Esophagus muscularis mucosa (tissue), 4 donors: ENCODE results near the gene GINS1. TPM values are rescaled to one million over a fixed set of nuclear protein-coding genes. Genes with fewer than 3 reads are reported as not detected.

Experiments used
- DNase-seq: peaks from one replicate; pipeline ENCODE4 v3.0.0-alpha.2; 2017; ENCODE audit errors: extremely low spot score
- H3K27ac ChIP-seq, 4 donors: fragments of 200-600 bp; sonication (generic); replicated peaks in 1 of 4; 1 replicate in 3 of 4; 2 replicates in 1 of 4; pipeline ENCODE4 v1.5.1; 2016 to 2019; ENCODE audit warnings: mild to moderate bottlenecking in 1 of 4
- H3K27me3 ChIP-seq, 4 donors: fragments of 200-600 bp; sonication (generic); one replicate each; pipeline versions ENCODE4 v1.5.1 to v1.6.0; 2016 to 2019
- H3K36me3 ChIP-seq, 4 donors: fragments of 200-600 bp; sonication (generic); one replicate each; pipeline ENCODE4 v1.5.1; 2016 to 2019
- H3K4me1 ChIP-seq, 4 donors: fragments of 200-600 bp; sonication (generic); one replicate each; pipeline ENCODE4 v1.5.1; 2016 to 2019
- H3K4me3 ChIP-seq, 4 donors: fragments of 200-600 bp; sonication (generic); 1 replicate in 2 of 4; 2 replicates in 2 of 4; pipeline ENCODE4 v1.5.1; 2016 to 2019; ENCODE audit warnings: mild to moderate bottlenecking in 4 of 4, moderate library complexity in 1 of 4
- H3K9me3 ChIP-seq, 4 donors: fragments of 200-600 bp; sonication (generic); 1 replicate in 3 of 4; 2 replicates in 1 of 4; pipeline ENCODE4 v1.5.1; 2016 to 2019
- CTCF ChIP-seq, 3 experiments: fragments of 200-600 bp in 2 of 3; fragments of 450-650 bp in 1 of 3; sonication (generic) in 2 of 3; IDR thresholded peaks; one replicate each; pipeline ENCODE4 v1.5.1; 2017 to 2019; ENCODE audit warnings: antibody characterized with exemption in 3 of 3, mild to moderate bottlenecking in 2 of 3, moderate library complexity in 1 of 3
- EP300 ChIP-seq: sonication (generic); formaldehyde crosslinking; IDR thresholded peaks from one replicate; pipeline ENCODE4 v1.6.1; 2017; ENCODE audit warnings: antibody characterized with exemption
- POLR2A ChIP-seq: fragments of 450-650 bp; IDR thresholded peaks from one replicate; pipeline ENCODE4 v1.6.1; 2017; ENCODE audit warnings: antibody characterized with exemption, moderate library complexity, mild to moderate bottlenecking, low read depth
- POLR2AphosphoS5 ChIP-seq, 2 donors: sonication (generic); formaldehyde crosslinking; IDR thresholded peaks; one replicate each; pipeline ENCODE4 v1.6.1; 2017; ENCODE audit warnings: antibody characterized with exemption in 2 of 2
- WGBS: methylation state at CpG from one replicate; pipeline ENCODE4 v1.1.5; 2018; 5-methylcytosine and 5-hydroxymethylcytosine counted together
- intact Hi-C: fragments of 100-400 bp; cut with DNase I; formaldehyde crosslinking; loops from one replicate; pipeline ENCODE4 v1.15.1; 2023
- total RNA-seq, 4 donors: library from RNA; depleted of rRNA; stranded (reverse); fragments of >200 nt; gene quantifications; one replicate each; pipeline versions ENCODE4 v1.1.0 to v1.2.1, GENCODE V29; 2016

Gene GINS1
- total RNA-seq, 4 donors from 2014 or later, result 0.33 to 0.63 (median 0.47) TPM

DNA sequence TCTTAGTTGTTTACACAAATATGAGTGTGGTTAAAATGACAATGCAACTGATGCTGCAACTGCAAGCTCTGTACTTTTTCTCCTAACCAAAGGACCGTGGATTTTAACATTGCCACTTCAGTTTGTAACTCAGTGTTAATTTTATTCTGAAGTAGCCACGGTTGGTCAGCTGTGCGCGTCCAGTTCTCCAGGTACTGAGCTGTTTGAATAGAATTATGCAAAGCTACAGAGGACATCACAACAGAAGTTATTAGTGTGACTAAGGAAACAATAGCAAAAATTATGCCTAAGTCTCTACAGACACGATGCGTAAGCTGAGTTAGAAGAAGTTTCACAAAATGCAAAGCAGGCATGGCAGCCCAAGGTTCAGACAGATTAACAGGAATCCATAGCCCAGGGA, 12.5 kb upstream of the GINS1 start:
- intact Hi-C loops, result loop anchor here (5.0 kb wide), 5 partner anchors 83 to 403 kb away; partner anchors contain the start of genes APMAP and ENTPD6
- no peaks in the 10 kb centered on the region for H3K9me3 ChIP-seq
- no peaks in the 10 kb centered on the region for H3K27me3 ChIP-seq
- peaks cover 4 to 11% (median 8%) of the 10 kb centered on the region in 4 donors for H3K4me1 ChIP-seq
- DNase-seq, result no peak
- H3K4me3 ChIP-seq, result no peak overlapping the region
- no peaks in the 10 kb centered on the region for H3K36me3 ChIP-seq
- no peak overlapping the region for H3K27ac ChIP-seq
- 92% methylated on average over 6 of the region's 6 CpGs for WGBS
- TF ChIP-seq CTCF (IDR thresholded peaks at IDR 0.05), result no peak
- TF ChIP-seq EP300, result no peak
- no peak for TF ChIP-seq POLR2AphosphoS5 (IDR thresholded peaks at IDR 0.05)
- no peak for TF ChIP-seq POLR2A

DNA sequence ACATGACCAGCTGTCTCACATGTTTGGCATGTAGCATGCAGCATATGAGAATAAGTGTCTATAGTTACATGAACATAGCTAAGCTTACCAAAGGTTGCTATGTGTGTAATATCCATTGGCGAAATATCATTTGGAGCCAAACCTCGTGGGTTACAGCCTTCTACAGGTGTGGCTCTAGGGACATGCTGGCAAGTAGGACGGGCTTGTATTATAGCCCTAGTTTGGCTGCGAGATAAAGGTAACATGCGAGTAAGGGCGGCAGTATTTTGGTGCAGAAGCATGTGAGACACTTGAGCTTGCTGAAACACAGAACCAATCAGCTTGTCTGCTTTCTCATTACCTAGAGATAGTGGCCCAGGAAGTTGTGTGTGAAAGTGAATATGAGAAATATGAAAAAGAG, 10.4 kb upstream of the GINS1 start:
- H3K4me3 ChIP-seq, result no peak overlapping the region
- peaks cover 0 to 4% (median 0%) of the 10 kb centered on the region in 4 donors for H3K4me1 ChIP-seq
- no peaks in the 10 kb centered on the region for H3K36me3 ChIP-seq
- WGBS, result 89% methylated on average over 3 of the region's 6 CpGs
- TF ChIP-seq EP300 (no peak), POLR2A (no peak), CTCF (IDR thresholded peaks at IDR 0.05) (no peak), POLR2AphosphoS5 (IDR thresholded peaks at IDR 0.05) (no peak)
- H3K9me3 ChIP-seq, result peaks cover 0 to 6% (median 5%) of the 10 kb centered on the region in 4 donors
- no peak for DNase-seq
- H3K27ac ChIP-seq, result no peak overlapping the region
- intact Hi-C loops, result loop anchor here (5.0 kb wide), 3 partner anchors 85 to 330 kb away; no protein-coding TSS in a partner anchor
- H3K27me3 ChIP-seq, result no peaks in the 10 kb centered on the region

DNA sequence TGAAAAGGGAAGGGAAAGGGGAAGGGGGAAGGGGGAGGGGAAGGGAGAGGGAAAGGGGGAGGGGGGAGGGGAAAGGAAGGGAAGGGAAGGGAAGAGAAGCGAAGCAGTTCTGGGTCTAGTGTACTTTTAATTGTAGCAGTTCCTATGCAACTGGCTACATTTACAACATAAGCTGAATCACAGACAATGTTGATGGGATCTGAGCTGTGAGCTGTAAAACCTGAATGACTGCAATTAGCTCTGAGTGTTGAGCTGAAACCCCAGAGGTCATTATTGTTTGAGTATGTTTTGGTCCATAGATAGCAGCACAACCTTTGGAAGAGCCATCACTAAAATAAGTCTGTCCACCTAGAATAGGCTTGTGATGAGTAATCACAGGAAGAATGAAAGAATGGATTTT, 9.7 kb upstream of the GINS1 start:
- WGBS, result 64% methylated on average over 1 of the region's 1 CpG
- Histone ChIP-seq H3K4me1 (peaks cover 0 to 4% (median 0%) of the 10 kb centered on the region in 4 donors), H3K36me3 (no peaks in the 10 kb centered on the region), H3K27me3 (no peaks in the 10 kb centered on the region), H3K4me3 (no peak overlapping the region), H3K27ac (no peak overlapping the region), H3K9me3 (peaks cover 0 to 13% (median 12%) of the 10 kb centered on the region in 4 donors)
- intact Hi-C loops, result loop anchor here (5.0 kb wide), 3 partner anchors 86 to 331 kb away; no protein-coding TSS in a partner anchor
- TF ChIP-seq POLR2AphosphoS5 (IDR thresholded peaks at IDR 0.05) (no peak), CTCF (IDR thresholded peaks at IDR 0.05) (no peak), POLR2A (no peak), EP300 (no peak)
- no peak for DNase-seq

DNA sequence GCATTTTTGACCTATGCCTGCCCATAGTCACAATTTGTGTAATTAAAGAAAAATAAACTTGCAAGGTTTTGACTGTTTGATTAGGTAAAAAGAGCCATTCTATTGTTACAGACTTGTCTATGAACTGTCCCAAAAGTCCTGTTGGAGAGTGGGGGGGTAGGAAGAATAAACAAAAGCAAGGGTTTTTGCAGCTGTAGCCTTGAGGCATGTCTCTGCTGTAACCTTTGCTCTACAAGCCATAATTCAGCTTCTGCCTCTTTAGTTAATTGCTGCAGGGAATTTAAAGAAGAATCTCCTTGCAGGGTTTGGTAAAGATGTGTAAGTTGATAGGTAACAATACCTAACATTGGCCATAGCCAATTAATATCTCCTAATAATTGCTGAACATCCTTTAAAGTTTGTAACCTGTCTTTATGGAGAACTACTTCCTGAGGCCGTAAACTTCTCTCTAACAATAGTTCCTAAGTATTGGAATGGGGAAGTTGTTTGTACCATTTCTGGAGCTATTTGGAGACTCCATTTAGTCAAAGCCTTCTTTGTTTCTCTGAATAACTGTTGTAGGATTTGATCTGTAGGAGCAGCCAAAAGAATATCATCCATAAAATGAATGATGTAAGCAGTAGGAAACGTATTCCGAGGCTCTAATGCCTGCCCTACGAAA, 9.0 kb upstream of the GINS1 start:
- no peak for TF ChIP-seq EP300
- TF ChIP-seq POLR2AphosphoS5 (IDR thresholded peaks at IDR 0.05), result no peak
- TF ChIP-seq CTCF (IDR thresholded peaks at IDR 0.05), result no peak
- TF ChIP-seq POLR2A, result no peak
- Histone ChIP-seq H3K36me3 (no peaks in the 10 kb centered on the region), H3K9me3 (peaks cover 0 to 20% (median 18%) of the 10 kb centered on the region in 4 donors), H3K4me3 (no peak overlapping the region), H3K27me3 (no peaks in the 10 kb centered on the region), H3K4me1 (peaks cover 0 to 4% (median 0%) of the 10 kb centered on the region in 4 donors), H3K27ac (no peak overlapping the region)
- intact Hi-C loops, result loop anchor here (5.0 kb wide), 3 partner anchors 86 to 331 kb away; no protein-coding TSS in a partner anchor
- DNase-seq, result no peak
- WGBS, result 57% methylated on average over 4 of the region's 4 CpGs
